ENCODE measurements around the gene SERAC1.
A peak's percentile ranks its signal among the peaks of the same experiment; 100 is the strongest.

SERAC1 gene

DNA sequence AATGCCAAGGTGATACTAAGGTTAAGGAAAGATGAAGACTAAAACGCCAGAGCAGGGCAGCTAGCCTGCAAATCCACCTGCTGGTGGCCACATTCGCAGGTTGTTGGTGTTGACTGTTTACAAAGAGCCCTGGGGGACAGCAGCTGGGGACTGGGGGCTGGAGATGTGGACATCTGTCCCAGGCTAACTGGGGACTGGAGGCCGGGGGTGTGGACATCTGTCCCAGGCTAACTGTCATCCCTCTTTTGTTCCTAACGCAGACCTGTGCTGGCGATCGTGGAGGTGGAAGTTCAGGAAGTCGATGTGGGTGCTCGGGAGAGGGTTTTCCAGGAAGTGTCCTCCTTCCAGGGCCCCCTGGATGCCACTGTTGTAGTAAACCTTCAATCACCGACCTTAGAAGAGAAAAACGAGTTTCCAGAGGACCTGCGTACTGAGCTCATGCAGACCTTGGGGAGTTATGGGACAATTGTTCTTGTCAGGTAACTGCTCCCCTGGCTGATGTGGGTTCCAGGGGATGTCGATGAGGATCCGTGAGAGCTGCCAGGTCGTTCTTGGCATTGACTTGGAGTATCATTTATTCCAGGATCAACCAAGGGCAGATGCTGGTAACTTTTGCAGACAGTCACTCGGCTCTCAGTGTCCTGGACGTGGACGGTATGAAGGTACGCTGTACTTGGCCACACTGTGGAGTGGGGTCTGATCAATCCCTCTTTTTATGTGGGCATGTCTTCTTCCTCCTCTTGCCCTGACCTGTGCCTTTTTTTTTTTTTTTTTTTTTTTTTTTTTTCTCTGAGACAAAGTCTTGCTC lies 87.0 kb downstream of the SERAC1 start:
- DNase-seq (ENCODE audit: low read depth, low spot score), result no peak

DNA sequence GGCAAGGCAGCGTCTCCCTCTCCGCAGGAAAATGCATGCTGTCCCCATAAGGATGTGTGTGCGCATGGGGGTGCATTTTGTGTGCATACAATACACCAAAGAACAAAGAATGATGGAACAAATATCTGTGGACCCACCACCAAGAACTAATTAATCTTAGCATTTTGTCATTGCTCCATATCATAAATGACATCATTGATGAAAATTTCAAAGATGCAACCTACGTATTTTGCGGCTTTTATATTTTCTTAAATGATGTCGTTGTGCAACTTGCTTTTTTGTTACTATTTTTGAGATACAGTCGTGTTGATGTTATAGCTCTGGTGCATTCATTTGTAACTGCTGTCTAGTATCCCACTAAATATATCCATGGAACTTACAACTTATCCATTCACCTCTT lies 89.7 kb downstream of the SERAC1 start:
- DNase-seq (ENCODE audit: low read depth, low spot score), result no peak

DNA sequence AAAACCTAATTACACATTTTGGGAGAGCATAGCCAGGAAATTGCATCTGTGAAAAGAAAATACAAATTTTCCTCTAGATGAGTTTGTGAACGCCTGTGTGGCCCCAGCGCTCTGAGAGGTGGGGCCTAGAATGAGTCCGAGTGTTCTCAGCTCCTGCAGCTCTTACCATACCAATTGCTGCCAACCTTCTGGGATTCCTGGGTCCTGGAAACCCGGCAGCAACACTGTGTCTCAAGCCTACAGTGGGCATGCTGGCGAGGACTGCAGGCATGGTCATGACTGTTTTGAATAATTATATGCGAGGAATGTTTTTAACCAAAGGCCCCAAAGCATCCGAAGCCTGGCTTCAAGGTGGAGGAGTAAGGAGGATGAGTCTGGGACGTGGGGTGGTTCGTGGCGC lies 90.4 kb downstream of the SERAC1 start:
- DNase-seq (ENCODE audit: low read depth, low spot score), result no peak

DNA sequence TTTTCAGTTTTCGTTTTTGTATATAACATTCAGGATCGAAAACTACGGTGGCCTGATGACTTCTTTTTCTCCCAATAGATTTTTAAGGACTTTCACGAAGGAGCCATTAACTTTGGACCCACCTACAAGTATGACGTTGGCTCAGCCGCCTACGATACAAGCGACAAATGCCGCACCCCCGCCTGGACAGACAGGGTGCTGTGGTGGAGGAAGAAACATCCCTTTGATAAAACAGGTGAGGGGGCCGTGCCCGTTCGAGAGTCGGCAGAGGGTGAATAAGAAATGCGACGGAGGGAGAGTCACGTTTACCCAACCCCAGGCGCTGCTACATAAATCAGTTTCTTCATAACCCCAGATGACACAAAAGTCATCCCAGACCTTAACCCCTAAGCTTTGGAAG lies 91.5 kb downstream of the SERAC1 start:
- no peak for DNase-seq (ENCODE audit: low read depth, low spot score)

DNA sequence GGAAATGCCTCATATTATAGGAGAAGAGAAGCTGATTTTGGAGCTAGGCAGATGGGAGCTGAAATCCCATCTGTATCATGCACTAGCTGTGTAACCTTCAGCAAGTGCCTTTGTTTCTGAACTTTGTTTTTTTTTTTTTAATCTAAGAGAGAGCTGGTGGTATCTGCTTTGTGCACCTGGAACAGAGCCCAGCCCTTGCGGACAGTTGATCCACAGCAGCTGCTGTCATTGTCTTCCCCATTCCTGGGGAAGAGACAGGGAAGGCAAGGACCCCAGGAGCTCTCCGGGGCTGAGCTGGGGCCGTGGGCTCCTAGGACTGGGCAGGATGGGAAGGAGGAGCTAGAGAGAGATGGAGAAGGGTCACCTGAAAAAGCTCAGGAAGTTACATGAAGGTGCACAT lies 94.3 kb downstream of the SERAC1 start:
- DNase-seq (ENCODE audit: low read depth, low spot score), result no peak

DNA sequence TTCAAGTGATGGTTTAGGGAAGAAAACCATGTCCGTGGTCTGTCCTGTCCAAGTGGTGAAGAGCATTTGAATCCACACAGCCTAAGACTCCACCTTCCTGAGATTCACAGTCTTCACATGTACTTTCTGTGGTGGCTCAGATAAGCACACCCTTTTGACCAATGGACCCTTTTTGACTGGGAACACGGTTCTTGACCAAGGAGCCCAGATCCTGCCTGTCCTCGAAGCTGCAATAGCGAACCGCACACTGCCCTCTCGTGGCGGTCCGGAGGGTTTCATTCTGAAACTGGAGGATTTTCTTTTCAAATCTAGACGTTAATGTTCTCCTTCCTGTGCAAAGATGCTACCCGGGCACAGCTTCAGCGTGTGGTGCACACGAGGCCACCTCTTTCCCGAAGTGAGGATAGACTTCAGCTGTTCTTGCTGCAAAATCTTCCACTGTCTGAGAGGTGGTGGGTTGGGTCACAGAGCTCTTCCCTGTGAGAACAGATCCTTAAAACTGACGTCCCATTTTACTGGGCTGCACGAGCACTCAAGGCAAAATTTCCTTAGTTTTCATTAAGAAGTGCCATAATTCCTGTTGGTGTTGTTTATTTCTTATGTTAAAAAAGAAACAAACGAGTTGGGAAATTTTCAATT lies 95.9 kb downstream of the SERAC1 start:
- DNase-seq (ENCODE audit: low read depth, low spot score), result peak; percentile 49

DNA sequence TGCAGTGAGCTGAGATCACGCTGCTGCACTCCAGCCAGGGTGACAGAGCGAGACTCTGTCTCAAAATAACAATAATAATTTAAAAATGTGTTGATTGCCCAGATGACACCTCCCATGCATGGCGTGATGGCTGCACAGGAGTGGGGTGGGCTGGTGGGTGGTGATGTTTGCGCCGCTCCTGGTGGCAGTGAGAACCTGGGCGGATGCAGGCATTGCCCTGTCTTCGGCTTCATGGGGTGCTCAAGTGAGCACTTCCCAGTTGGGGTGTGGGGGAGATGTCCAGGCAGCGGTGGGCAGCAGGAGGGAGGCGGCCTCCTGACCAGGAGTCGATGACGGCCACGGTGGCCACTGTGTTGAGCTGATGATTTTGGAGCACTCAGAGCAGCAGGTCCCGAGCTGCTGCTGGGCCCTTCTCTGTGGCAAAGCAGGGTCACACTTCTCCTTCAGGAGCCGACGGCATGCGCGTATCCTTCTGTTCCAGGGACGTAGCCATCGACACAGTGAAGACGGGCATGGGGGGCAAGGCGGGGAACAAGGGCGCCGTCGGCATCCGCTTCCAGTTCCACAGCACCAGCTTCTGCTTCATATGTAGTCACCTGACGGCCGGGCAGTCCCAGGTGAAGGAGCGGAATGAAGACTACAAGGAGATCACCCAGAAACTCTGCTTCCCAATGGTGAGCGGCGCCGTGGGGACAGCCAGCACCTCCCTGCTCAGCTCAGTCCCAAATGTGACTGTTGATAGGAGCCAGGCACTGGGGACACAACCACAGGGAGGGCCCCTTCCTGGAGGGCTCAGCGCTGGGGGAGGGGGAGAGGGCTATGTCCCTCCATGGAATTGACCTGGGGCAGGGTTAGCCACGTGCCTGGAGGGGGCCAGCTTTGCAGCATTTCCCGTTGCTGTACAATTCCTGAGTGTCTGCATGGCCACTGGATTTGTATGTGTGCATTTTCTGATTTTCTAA lies 96.7 kb downstream of the SERAC1 start:
- no peak for DNase-seq (ENCODE audit: low read depth, low spot score)

DNA sequence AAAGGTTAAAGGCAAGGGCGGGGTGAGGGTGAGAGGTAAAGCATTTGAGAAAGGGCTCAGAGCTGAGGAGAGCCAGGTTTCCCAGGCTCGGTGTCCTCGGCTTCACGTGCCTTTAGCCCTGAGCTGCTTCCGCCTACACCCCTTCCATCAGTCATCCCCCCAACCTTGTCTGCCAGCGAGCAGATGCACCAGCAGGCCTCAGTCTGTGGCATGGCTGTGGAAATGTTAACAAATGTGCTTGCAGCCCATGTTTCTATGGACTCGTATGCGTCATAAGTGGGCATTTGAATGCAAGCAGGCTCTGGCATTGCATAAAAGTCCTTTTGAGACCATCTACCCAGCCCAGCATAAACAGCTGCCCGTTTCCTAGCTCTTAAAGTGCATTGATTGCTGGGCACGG lies 97.5 kb downstream of the SERAC1 start:
- DNase-seq (ENCODE audit: low read depth, low spot score), result no peak

DNA sequence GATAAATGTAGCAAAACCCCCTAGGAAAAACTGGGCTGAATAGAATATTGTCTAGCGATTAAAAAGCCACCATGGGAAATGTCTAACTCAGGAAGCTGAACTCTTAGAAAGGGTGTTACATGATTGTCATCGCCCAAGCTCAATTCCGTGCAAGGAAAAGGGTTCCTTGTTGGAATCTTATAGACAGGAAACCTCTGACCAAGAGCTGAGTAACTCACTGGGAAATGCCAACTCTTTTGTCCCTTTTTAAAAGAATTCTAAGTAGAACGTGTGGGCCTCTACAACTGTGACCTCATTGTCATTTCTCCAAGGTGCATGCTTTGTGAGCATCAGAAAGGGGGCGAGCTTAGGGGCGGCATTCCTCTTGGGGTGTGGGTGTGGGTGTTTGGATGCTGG lies 98.3 kb downstream of the SERAC1 start:
- no peak for DNase-seq (ENCODE audit: low read depth, low spot score)

DNA sequence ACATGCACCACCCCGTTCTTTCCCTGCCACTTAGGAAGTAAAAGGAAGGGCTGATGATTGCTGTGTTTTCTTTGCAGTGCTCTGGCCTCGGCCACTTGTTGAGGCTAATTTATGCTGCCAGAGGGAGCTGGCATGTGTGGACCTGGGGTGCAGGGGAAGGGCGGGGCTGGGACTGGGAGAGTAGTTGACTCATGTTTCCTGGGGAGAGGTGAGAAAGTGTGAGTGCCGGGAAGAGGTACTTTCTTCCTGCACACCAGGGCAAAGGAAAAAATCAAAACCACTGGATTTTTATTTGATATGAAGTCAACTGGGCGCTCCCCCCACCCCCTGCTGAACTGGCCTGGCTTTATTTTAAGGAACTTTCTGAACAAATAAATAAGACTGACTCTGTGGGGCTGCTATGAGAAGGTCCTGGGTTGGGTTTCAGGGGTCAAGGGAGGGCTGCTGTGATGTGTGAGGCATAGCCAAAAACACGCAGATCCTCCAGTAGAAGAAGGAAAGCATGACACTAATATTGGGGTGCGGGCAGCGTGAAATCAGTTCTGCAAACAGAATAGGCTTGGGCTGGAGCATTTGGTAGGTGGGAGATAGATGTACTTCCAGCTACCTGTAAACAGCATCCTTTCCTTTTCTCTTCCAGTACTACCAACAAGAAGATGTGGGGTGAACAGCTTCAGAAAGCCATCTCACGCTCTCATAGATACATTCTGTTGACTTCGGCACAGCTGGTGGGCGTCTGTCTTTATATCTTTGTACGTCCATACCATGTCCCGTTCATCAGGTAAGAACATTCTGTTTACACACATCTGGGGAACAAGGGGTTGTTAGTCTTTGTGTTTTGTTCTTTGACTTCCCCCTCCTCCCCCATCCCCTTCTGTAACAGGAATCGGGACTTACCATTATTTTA lies 98.9 kb downstream of the SERAC1 start:
- DNase-seq (ENCODE audit: low read depth, low spot score), result peak; percentile 74

DNA sequence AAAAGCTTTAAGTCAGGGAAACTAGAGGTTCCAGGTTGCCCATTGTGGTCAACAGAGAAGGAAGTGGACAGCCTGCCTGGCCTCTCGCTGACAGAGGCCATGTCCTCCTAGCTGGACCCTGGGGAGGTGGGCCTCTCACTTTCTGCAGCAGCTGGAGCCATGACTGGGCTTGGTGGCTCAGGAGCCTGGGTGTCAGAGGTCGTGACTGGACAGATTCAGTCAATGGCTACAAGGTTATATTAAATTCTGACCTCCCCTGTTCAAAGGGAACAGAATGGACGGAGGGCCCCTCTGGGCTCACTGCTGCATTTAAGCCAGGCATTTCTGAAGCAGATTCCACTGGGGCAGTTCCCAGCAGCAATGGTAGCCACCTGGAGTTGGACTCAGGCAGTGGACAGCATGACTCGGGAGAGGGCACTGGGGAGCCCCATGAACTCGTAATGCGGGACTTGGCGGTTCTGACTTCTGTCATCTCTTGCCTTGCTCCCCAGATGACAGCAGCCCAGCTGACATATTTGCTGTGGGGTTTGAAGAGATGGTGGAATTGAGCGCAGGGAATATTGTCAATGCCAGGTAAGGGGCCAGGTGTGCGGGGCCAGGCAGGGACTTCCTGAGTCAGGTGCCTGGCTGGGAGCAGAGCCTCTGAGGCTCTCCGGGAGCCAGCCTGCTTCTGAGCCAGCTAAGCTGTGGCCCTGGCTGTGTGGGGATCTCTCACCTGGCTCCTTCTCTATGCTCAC lies 99.7 kb downstream of the SERAC1 start:
- DNase-seq (ENCODE audit: low read depth, low spot score), result no peak

DNA sequence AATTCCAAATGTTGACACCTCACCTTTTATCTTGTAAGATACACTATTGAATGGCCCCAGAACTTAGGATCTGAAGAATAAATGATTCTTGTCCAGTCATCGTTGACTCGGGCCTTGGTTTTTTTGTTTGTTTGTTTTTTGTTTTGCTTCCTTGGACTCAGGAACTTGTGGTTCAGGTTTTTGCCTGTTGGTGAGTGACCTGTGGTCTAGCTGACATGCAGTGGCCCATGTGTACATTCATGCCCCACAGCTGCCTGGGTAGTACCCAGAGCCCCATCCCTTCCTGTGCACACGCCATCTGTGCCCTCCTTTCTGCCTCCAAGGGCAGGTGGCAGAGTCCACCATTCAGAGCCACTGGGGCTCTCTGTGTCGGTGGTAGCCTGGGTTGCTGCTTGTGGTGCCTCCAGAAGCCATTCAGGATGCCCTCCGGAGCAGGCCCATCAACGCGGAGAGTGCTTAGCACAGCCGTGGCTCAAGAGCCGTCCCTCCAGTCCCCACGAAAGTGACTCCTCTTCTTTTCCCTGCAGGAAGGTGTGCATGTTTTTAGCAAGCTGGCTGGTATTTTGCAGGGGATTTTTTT lies 100.5 kb downstream of the SERAC1 start:
- no peak for DNase-seq (ENCODE audit: low read depth, low spot score)

DNA sequence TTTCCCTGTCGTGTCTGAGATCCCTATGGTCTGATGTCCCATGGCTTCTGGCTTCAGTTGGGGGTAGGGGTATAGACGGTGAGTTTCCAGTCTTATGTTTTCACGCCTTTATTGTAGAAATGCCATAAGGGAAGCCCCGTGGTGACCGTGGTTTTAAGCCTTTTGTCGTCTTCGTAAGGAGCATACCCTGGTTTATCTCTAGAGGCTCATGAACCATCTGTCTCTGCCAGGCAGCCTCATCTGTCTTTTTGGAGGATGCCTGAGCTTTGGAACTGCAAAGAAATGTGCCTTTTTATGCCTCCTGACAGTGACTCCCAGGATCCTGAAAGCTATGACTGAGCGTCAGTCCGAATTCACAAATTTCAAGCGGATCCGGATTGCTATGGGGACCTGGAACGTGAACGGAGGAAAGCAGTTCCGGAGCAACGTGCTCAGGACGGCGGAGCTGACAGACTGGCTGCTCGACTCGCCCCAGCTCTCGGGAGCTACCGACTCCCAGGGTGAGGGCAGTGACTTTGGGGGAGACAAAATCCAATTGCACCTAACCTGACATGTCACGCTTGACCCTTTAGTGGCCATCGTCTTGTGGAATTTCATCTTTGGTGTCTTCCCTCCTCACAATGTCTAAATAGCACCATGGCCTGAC lies 101.8 kb downstream of the SERAC1 start:
- DNase-seq (ENCODE audit: low read depth, low spot score), result no peak

DNA sequence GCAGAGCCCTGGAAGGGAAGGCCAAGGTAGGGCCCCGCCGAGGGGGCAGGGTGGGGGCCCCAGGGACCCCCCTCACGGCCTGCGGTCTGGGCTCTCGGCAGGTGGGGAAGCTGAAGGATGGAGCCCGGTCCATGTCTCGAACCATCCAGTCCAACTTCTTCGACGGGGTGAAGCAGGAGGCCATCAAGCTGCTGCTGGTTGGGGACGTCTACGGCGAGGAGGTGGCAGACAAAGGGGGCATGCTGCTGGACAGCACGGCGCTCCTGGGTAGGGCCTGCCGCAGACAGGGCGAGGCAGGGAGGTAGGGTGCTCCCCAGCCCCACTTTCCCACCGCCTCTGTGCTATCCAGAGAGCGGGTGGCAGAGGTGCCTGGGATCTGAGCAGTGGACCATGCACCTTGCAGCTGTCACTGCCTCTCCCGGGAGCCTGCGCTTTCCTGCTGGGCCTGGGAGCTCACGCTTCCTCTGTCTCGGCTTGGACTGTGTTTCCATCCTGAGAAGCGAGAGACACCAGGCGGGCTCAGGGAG lies 103.3 kb downstream of the SERAC1 start:
- DNase-seq (ENCODE audit: low read depth, low spot score), result no peak

DNA sequence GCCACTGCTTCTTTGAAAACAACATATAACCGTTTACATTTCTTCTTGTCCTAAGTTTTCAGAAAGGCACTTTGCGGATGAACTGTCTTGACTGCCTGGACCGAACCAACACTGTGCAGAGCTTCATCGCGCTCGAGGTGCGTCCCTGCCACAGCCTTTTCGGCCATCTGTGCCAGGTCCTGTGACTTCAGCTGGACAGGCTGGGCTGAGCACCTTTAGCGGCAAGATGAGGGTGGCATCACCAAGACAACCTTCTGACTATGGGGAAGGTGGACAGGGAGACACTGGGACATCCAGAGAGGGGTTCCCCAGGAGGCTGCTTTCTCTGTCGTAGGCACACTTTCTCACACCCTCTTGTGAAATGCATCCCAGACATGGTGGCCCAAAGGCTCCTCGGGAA lies 104.3 kb downstream of the SERAC1 start:
- no peak for DNase-seq (ENCODE audit: low read depth, low spot score)

DNA sequence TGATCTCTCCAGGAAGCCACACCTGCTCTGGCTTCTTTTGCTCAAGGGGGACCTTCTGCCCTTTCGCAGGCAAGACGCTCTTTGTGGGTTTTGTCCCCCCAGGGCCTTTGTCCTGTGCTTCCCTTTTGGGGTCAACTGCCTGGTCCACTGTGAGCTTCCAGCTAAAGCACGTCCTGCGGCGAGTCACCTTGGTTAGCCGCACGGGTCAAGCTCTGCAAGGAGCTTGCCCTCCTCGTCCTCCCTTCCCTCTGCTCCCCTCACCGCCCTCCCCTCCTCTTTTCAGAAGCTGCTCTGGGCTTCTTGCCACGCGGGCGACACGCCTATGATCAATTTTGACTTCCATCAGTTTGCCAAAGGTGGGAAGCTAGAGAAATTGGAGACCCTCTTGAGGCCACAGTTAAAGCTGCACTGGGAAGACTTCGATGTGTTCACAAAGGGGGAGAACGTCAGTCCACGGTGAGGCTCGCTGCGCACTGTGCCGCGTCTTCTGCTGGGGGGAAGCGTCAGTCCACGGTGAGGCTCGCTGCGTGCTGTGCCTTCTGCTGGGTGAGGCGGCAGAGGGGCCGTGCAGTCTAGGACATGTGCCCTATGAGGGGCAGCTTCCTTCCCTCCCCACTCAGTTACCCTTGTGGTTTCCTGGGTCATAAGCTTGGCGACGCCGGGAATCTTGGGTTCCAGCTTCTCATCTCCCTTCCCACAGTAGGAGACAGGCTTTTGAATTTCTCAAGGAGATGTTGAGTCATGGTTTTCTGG lies 106.2 kb downstream of the SERAC1 start:
- DNase-seq (ENCODE audit: low read depth, low spot score), result peak; percentile 62

DNA sequence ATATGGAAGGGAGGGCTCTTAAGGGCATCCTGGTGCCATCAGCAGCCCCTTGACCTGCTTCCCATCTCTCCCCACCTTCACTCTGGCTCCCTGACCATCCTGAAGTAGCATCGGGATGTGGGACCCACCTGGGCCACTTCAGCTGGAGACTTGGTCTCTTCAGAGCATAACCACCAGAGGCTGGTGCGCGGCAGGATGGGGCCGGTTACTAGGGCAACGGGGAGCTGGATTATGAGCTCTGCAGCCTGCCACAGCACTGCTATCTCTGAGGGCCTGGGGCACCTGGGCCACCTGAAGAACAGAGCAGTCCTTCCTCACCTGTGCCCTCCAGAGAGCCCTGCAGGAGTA lies 106.7 kb downstream of the SERAC1 start:
- no peak for DNase-seq (ENCODE audit: low read depth, low spot score)

DNA sequence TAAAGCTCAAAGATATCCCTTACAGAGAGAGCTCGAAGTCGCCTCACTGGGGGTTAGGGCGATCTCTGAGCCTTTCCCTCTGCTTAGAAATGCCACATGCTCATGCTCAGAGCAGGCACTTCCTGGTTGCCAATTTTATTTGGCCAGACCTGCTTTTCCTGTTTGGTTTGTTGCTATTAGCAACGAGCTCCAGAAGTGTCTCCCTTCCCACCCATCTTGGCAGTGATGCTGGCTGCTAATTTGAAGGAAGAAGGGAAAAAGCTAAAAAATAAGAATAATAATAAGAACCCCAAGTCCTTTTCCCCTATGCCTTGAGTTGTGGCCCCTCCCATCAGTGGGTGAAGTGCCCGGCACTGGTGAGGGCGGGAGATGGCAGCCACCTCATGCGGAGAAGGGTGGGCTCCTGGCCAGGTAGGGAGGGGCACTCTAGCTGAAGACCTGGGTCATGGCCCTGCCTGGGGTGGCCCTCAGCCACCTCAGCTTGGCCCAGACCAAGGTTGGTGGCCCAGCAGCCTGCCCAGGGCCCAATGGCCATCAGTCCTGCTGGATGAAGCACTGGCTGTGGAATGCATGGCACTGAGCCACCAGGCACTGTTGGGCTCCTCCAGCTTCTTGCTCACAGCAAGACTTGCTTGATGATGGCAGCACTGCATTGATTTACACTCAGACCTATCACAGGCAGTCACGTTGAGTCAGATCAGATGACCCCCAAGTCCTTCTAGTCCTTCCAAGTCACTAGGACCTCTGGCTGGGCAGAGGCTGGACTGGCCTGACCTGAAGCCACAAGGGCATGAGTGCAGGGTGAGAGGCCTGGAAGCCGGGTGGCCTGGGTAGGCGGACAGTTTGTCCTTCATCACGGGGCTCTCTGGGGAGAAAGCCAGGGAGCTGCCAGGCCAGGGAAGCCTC lies 107.4 kb downstream of the SERAC1 start:
- DNase-seq (ENCODE audit: low read depth, low spot score), result no peak
